Gastrocnemius medialis (tissue), 4 donors: Measurements from ENCODE around the gene EMC10.

ENCODE experiments used
- CTCF ChIP-seq, 5 experiments: fragments of 450-650 bp in 3 of 5; fragments of 200-600 bp in 2 of 5; sonication (generic) in 2 of 5; IDR thresholded peaks in 4 of 5; conservative IDR thresholded peaks in 1 of 5; 1 replicate in 4 of 5; 2 replicates in 1 of 5; pipeline ENCODE4 v1.5.1; 2016 to 2019; ENCODE audit warnings: antibody characterized with exemption in 5 of 5, mild to moderate bottlenecking in 3 of 5, moderate library complexity in 3 of 5
- POLR2A ChIP-seq, 2 donors: fragments of 450-650 bp; IDR thresholded peaks; one replicate each; pipeline ENCODE4 v1.6.1; 2017; ENCODE audit warnings: antibody characterized with exemption in 2 of 2, mild to moderate bottlenecking in 2 of 2, moderate library complexity in 2 of 2

- TF ChIP-seq CTCF (IDR thresholded peaks at IDR 0.05 in 4 of 5, conservative IDR thresholded peaks at IDR 0.05 in 1 of 5), result no peak
- no peak for TF ChIP-seq POLR2A (IDR thresholded peaks at IDR 0.05)
These were observed 14.1 kb downstream of the EMC10 start for GRCh38 chr19:50490411-50490811.
